HG02943 (cell line): ENCODE results near the gene MTARC2.
A peak's percentile ranks its signal among the peaks of the same experiment; 100 is the strongest.

Experiments used
- ATAC-seq: cut with Tn5 transposase; IDR thresholded peaks from one replicate; pipeline ENCODE4 v1.9.1; 2021; ENCODE audit warnings: mild to moderate bottlenecking, low read depth, moderate library complexity; ENCODE audit not compliant: unreplicated experiment

Gene MTARC2

GRCh38 chr1:220767312-220768125 lies 19.4 kb downstream of the MTARC2 start:
- no peak for ATAC-seq

- ATAC-seq: no peak
Observed at GRCh38 chr1:220768126-220768601, 20.0 kb downstream of the MTARC2 start.

GRCh38 chr1:220769205-220769604 lies 21.1 kb downstream of the MTARC2 start:
- ATAC-seq: no peak

GRCh38 chr1:220770245-220770913 lies 22.3 kb downstream of the MTARC2 start:
- ATAC-seq: no peak

- ATAC-seq: no peak
Observed at GRCh38 chr1:220772846-220773245, 24.7 kb downstream of the MTARC2 start.

GRCh38 chr1:220775240-220775853 lies 27.2 kb downstream of the MTARC2 start:
- ATAC-seq: no peak

- ATAC-seq: no peak
Observed at GRCh38 chr1:220776254-220776653, 28.1 kb downstream of the MTARC2 start.

- ATAC-seq: peak; percentile 85
Observed at GRCh38 chr1:220776720-220777326, 28.7 kb downstream of the MTARC2 start.

- no peak for ATAC-seq
Observed at GRCh38 chr1:220783453-220783852, 35.3 kb downstream of the MTARC2 start.

GRCh38 chr1:220784751-220785150 lies 36.6 kb downstream of the MTARC2 start:
- no peak for ATAC-seq

GRCh38 chr1:220785166-220786056 lies 37.3 kb downstream of the MTARC2 start:
- no peak for ATAC-seq

GRCh38 chr1:220786057-220786336 lies 37.9 kb downstream of the MTARC2 start:
- ATAC-seq: no peak

- no peak for ATAC-seq
Observed at GRCh38 chr1:220786337-220787068, 38.4 kb downstream of the MTARC2 start, which contains the start of gene MTARC1. Gene MTARC1, plus strand, starts transcription at chr1:220786913. Its CDS starts 32 bp downstream, at chr1:220786945.

- no peak for ATAC-seq
Observed at GRCh38 chr1:220787069-220787619, 39.0 kb downstream of the MTARC2 start.

GRCh38 chr1:220788900-220789299 lies 40.8 kb downstream of the MTARC2 start:
- no peak for ATAC-seq

GRCh38 chr1:220789532-220790147 lies 41.5 kb downstream of the MTARC2 start:
- no peak for ATAC-seq

GRCh38 chr1:220791285-220791684 lies 43.2 kb downstream of the MTARC2 start:
- ATAC-seq: no peak

- ATAC-seq: no peak
Observed at GRCh38 chr1:220791956-220792355, 43.8 kb downstream of the MTARC2 start.

GRCh38 chr1:220796530-220796929 lies 48.4 kb downstream of the MTARC2 start:
- ATAC-seq: no peak
